HG03025 (cell line): ENCODE data around the gene RNF151.
"Not testable (repeated sequence)": the region's sequence is repeated elsewhere in the genome, so short reads cannot be mapped to it uniquely, and the experiment has no call there.

Source experiments
- ATAC-seq: cut with Tn5 transposase; IDR thresholded peaks from one replicate; pipeline ENCODE4 v1.9.1; 2021; ENCODE audit warnings: mild to moderate bottlenecking, moderate library complexity; ENCODE audit not compliant: unreplicated experiment, low FRiP score

Gene RNF151

DNA sequence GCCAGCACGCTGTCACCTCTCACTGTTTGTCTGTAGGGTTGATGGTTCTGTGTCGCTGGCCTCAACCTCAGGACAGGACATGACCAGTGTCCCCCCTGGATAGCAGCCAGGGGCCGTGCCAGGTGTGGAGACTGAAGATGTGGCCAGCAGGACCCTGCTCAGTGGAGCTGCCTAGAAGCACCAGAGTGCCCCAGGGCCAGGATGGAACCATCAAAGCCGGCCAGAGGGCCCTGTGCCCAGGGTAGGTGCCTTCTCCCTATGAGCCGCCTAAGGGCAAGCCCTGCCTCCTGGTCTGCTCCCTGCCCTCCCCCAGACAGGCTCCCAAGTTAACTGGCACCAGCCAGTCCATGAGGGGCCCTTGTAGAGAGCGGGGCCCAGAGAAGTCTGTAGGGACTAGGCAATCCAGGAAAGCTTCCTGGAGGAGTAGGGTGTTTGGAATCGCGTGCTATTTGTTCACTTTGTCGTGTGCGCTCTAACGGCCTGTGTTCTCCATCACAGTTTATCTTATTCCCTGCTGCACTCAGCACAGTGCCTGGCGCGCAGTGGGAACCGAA is 7.9 kb upstream of the RNF151 start:
- no peak for ATAC-seq

DNA sequence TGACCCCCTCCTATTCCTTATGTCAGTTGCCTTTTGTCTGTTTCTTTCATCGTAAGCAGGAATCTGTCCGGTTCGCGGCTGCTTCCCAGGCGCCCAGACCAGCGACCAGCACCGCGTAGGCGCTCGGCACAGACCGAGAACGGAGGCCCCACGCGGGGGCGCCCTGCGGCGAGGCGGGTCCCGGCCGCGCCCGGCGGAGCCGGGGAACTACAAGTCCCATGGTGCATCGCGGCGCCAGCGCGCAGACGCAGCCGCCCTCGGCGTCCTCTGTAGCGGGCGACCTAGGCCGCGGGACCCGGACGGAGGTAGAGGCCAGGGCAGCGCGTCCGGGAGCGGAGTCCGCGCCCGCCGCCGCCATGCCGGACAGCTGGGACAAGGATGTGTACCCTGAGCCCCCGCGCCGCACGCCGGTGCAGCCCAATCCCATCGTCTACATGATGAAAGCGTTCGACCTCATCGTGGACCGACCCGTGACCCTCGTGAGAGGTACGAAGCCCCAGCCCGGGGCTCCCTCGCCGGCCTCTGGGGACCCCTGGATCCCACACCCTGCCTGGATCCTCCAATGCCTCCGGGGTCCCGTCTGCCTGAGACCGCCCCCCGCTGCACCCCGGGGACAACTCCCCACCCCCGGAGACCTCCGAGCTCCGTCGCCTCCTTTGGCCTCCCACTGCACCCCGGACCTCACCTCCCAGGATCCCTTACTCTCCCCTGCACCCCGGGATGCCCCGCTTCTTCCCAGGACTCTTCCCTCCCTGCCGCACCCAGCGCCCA is 7.2 kb upstream of the RNF151 start, which contains the start of gene NDUFB10:
NDUFB10 (plus strand) TSS at position 270 of the 771 bp plus-strand sequence; CDS start at position 357, 87 bp downstream.
- peak; percentile 54 for ATAC-seq

DNA sequence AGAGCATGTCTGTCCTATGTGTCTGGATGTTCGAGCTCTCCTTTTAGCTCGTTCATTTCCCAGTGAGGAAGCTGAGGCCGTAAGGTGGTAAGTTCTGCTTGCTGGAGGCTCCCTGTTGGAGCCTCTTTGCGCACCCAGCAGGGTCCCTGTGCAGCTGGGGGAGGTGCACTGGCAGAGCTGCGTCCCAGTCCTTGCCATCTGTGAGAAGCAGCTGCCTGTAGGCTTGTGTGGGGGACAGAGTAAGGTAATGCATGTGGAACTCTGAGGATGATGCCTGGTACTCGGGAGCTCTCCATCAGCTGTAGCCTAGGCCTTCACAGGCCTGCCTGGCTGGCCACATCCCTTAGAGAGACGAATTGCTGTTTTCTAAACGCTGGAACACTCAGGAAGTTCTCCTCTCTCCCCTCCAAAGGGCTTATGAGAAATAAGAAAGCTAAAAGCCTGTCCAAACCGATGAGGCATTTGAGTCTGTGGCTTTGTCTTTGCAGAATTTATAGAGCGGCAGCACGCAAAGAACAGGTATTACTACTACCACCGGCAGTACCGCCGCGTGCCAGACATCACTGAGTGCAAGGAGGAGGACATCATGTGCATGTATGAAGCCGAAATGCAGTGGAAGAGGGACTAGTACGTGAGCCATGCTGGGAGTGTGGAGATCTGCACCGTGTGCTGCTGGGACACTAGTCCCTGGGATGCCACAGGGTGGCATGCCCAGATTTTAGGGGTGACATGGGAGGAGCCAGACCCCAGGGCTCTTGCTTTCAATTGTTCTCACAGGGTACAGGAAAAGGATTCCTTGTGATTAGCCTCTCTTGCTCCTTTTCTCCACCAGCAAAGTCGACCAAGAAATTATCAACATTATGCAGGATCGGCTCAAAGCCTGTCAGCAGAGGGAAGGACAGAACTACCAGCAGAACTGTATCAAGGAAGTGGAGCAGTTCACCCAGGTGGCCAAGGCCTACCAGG is 5.7 kb upstream of the RNF151 start:
- no peak for ATAC-seq

DNA sequence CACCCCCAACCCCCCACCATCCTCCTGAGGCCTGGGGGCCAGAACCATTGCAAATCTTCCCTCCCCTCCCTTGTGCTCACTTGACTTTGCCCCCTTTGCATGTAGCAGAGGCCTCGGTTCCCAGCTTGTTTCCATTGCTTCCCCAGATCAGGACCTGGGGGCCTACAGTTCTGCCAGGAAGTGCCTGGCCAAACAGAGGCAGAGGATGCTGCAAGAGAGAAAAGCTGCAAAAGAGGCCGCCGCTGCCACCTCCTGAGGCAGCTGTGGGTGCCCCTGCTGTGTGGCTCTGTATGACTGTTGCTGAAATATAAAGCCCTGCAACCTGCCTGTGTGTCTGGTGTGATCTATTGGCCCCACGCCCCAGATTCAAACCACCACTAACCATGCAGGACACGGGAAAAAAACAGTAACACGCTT is 5.0 kb upstream of the RNF151 start:
- ATAC-seq: no peak

DNA sequence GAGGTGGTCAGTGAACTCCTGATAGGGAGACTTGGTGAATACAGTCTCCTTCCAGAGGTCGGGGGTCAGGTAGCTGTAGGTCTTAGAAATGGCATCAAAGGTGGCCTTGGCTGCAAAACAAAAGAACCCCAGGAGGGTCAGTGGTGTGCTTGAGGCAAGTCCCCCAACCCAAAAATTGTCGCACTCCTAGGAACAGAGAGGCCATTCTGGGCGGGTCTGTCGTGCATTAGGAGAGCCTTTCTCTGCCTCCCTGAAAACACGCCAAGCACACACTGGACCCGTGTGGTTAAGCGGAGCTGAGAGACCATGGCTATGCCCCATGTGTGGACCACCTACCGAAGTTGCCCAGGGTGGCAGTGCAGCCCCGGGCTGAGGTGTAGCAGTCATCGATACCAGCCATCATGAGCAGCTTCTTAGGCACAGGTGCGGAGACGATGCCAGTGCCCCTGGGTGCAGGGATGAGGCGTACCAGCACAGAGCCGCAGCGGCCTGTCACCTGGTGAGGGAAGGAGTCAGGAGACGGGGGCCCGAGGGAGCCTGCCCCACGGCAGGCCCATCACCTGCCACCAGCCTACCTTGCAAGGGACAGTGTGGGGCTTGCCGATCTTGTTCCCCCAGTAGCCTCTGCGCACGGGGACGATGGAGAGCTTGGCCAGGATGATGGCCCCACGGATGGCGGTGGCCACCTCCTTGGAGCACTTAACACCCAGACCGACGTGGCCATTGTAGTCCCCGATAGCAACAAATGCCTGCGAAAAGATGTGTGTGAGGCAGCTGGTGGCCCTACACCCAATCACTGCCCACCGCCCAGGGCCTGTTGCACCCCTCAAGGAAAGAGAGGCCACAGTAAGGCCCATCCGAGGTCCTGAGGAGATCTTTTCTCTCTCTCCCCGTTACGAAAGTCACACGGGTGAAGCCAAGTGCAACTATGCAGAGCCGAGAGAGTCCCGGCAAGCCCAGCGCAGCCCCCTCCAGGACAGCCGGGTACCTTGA is 4.2 kb upstream of the RNF151 start:
- ATAC-seq: not testable (repeated sequence)

DNA sequence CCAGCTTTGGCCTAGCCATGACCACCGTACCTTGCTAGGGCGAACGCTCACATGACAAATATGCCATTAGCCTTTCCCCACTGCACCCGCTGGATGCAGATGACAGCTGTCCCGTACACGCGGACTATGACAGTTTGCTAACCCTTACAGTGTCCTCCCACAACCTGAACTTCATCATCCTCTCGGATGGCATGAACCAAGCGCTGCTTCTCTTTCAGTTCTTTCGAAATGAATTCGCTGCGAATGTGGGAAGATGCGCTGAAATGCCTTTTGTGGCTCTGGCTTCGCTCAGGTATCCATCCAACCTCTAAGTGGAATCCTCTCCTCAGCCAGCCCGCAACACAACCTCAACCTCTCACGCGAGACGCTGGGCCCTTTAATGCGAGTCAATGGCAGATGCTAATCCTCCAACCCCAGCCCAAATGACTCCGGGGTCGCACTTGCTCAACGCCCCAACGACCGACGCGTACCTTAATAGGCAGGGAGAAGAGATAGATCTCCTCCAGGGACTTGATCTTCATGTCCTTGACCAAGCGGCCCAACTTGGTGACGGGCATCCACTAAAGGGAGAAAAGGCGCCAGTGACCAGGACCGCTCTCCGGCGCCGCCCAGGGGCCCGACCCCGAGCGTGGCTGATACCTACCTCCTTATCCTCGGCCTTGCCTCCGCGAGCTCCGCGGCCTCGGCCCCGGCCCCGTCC is 2.7 kb upstream of the RNF151 start:
- ATAC-seq: no peak

DNA sequence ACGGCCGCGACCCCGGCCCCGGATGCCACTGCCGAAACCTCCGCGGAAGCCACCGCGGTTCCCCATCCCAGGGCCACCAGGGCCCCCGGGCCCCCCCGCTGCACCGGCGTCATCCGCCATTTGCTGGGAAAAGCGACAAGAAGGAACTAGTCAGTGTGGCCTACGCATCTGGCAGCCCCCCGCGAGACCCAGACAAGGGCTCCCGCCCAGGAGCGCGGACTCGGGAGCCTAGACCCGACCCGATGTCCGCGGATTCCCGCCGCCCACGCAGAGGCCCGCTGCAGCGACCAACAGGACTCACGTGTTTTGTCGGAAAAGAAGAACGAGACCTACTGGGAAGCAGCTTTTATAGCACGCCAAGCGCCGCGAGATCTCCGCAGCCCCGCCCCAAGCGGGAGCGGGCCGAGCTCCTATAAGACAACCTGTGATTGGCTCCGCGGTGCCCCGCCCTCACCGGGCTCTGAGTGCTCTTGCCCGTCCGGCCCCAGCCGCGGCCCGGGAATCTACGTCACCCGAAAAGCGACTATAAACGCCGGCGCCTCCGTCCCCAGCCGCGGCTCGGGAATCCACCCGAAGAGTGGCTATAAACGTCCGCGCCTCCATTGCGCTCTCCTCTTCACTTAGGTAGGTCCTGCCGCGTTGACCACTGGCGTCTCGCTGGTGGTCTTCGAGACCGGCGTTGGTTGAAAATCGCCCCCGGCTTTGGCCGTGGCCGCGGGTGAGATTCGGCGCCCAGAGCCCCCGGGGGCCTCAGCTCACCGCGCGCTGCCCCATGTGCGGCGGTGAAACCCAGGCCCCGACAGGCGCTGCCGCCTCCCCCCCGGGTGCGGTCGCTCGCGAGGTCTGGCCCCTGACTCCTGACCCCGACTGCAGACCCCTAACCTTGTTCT is 1.9 kb upstream of the RNF151 start, which contains the start of gene RPS2:
RPS2 (minus strand) TSS at position 321 of the 890 bp plus-strand sequence; CDS start at position 120, 201 bp downstream.
- peak; percentile 67 for ATAC-seq

DNA sequence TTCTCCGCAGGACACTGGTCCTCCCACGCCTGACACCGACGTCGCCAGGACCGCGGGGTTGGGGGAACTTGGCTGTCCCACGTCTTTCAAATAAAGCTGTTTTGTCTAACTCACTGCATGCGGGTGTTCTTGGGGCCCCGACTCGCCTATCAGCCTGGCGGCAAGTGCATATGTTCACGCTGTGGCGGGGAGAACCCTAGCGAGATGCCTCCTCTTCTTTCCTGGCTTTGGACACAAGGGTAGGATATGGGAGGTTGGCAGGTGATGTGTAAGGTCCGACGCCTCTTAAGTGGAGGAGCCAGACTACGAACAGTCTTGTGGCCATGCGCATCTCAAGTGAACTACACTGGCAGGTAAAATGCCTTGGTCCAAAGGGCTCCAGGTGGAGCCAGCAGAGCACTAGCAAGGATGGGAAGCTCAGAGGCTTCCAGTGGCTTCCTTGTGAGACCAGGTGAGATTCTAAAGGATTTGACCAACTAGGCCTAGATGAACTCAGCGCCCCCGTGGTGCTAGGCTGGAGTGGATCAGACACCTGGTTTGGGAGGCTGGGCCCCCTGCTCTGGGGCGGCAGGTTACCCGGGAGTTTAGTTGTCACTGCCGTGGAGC is 1.2 kb upstream of the RNF151 start:
- no peak for ATAC-seq

DNA sequence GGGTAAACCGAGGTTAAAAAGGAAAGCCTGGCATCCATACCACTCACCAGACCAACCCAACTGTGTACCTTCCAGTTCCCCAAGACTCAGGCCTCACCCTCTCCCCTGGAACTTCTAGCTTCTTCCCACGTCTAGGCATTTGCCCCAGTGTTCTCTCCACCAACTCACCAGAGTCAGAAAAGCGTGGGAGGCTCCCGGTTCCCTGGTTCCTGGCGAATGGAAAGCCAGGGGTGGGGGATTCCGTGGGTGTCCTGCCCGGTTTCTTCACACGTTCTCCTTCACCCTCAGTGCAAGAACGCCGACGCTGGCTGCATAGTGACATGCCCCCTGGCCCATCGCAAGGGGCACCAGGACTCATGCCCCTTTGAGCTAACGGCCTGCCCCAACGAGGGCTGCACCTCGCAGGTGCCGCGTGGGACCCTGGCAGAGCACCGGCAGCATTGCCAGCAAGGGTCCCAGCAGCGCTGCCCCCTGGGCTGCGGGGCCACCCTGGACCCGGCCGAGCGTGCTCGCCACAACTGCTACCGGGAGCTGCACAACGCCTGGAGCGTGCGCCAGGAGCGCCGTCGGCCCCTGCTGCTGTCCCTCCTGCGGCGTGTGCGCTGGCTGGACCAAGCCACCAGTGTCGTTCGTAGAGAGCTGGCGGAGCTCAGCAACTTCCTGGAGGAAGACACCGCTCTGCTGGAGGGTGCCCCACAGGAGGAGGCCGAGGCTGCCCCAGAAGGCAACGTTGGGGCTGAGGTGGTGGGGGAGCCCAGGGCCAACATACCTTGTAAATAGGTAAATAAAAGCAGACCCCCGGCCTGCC is 1.7 kb downstream of the RNF151 start:
- no peak for ATAC-seq

DNA sequence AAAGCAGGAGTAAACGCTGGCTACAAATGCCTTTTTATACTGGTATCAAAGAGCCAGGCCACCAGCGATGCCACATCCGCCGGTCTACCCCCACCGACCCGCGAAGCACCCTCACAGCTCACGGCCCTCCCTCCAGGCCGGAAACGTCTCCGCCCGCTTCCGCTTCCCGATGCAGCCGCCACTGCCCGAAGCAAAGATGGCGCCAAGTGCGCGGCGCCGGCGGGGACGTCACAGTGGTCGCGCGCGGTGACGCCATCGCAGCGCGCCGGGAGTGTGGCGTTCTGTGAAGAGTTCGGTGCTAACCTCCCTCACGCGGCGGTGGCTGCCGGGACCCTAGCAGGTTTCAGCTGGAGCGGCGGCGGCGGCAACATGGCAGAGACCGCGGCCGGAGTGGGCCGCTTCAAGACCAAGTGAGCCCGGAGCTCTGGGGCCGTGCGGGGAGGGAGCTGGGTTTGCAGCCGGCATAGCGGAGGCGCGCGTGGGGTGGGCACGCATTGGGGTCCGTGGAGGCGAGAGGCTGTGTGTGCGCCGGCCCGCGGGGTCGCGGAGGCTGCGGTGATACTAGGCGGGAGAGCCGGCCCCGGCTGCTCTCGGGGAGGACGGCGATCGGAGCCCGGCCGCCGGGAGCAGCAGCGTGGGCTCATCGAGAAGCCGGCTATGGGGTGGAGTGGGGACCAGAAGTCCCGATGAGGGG is 5.3 kb downstream of the RNF151 start, which contains the start of gene TBL3:
TBL3 (plus strand) TSS at position 258 of the 694 bp plus-strand sequence; CDS start at position 370, 112 bp downstream.
- peak; percentile 58 for ATAC-seq

DNA sequence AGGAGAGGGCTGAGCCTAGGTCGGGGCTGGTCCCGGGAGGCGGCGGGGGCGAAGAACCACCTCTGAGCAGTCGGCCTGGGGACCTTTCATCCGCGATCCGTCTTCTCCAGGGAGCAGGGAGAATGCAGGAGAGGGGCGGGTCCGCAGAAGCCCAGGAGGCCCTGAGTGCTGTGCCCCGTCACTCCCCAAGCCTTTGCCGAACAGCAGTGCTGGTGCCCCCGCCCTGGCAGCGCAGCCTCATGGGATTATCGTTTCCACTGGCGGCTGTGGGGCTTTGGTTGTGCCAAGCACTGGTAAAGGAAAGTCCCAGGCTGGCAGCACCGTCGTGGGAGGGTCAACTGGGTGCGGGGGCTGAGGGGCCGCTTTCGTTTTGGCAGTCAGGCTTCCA is 5.8 kb downstream of the RNF151 start:
- no peak for ATAC-seq

DNA sequence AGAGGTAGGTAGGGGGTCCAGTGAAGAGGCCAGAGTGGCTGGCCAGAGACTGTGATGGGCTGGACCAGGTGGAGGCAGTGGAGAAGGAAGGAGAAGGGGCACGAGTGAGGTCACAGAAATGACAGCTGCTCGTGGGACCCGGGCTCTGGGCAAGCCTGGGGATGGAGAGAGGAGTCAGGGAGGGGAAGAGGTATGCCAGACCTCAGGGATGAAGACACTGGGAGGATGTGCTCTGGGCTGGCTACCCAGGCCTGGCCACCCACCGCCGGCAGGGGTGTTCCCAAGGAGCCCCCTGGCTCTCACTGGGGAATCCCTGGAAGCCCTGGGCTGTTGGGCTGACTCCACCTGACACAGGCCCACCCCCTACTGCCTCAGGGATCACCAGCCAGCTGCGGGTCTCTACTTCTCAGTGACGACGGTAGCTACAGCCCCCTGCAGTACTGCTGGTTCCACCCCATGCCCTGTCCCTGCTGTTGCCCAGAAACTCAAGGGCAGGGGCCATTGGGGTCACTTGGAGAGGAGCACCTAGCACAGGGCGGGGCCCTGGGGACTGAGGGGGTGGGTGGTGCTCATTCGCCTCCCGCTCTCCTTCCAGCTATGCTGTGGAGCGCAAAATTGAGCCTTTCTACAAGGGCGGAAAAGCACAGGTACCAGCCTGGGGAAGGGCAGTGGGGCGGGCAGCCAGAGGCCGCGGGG is 7.0 kb downstream of the RNF151 start:
- ATAC-seq: no peak

DNA sequence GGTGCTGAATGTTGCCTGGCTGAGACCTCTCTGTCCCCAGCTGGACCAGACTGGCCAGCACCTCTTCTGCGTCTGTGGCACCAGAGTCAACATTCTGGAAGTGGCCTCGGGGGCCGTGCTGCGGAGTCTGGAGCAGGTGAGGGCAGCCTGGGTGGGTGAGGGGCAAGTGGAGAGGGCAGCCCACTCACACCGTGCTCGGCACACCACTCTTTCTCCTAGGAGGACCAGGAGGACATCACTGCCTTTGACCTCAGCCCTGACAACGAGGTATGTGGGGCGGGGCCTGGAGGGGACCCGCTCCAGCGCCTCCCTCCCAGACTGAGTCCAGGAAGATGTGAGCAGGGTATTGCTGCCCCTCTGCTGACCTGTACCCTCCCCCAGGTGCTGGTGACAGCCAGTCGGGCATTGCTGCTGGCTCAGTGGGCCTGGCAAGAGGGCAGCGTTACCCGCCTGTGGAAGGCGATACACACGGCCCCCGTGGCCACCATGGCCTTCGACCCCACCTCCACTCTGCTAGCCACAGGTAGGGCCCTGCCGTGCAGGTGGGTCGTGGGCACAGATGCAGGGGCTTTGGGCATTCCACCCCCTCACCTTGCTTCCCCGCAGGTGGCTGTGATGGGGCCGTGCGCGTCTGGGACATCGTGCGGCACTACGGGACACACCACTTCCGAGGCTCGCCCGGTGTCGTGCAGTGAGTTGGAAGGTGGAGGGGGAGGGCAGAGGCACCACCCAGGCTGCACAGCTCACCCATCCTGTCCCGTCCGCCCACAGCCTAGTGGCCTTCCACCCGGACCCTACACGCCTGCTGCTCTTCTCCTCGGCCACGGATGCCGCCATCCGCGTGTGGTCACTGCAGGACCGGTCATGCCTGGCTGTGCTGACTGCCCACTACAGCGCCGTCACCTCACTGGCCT is 7.8 kb downstream of the RNF151 start:
- no peak for ATAC-seq

DNA sequence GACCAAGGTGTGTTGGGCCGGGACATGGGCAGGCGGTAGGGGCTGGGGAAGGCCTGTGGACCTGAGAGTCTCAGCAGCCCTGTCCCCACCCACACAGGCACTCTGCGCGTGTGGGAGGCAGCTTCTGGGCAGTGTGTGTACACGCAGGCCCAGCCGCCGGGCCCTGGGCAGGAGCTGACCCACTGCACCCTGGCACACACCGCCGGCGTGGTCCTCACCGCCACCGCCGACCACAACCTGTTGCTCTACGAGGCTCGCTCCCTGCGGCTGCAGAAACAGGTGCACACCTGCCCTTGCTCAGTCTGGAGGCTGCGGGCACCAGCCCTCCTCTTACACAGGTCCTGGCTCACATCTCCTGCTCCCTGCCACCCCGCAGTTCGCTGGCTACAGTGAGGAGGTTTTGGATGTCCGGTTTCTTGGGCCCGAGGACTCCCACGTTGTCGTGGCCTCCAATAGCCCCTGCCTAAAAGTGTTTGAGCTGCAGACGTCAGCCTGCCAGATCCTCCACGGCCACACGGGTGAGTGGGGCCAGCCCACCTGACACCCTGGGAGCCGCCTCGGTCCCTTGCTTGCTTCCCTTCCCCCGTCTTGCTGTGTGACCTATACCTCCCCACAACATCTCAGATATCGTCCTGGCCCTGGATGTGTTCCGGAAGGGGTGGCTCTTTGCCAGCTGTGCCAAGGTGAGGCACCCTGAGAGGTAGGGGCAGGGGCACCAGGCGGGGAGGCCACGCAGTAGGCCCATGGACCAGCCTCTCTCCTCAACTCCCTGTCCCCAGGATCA is 9.0 kb downstream of the RNF151 start:
- no peak for ATAC-seq
